Ovary (tissue), 9 donors: Measurements from ENCODE around the gene MIGA2. TPM values are rescaled to one million over a fixed set of nuclear protein-coding genes. Genes with fewer than 3 reads are reported as not detected.

Experiments
- DNase-seq, 5 donors: peaks; one replicate each; pipeline ENCODE4 v3.0.0-alpha.2; 2019 to 2020
- H3K27ac ChIP-seq, 2 donors: fragments of 200-600 bp; one replicate each; pipeline versions ENCODE4 v1.5.1 to v1.8.0; 2019 to 2022
- H3K27me3 ChIP-seq: fragments of 200-600 bp; one replicate; pipeline ENCODE4 v1.8.0; 2022
- H3K36me3 ChIP-seq: fragments of 200-600 bp; sonication (generic); one replicate; pipeline ENCODE4 v1.5.1; 2019
- H3K4me1 ChIP-seq: one replicate; pipeline ENCODE4 v1.8.1; 2013; ENCODE audit warnings: mild to moderate bottlenecking, moderate library complexity; ENCODE audit not compliant: insufficient read depth
- H3K4me3 ChIP-seq: fragments of 200-600 bp; sonication (generic); one replicate; pipeline ENCODE4 v1.5.1; 2017
- H3K9me3 ChIP-seq, 2 donors: fragments of 200-600 bp in 1 of 2; sonication (generic) in 1 of 2; one replicate each; pipeline versions ENCODE4 v1.5.1 to v1.8.1; 2013 to 2019; ENCODE audit warnings: mild to moderate bottlenecking in 1 of 2, moderate library complexity in 1 of 2
- EP300 ChIP-seq: sonication (generic); formaldehyde crosslinking; IDR thresholded peaks from one replicate; pipeline ENCODE4 v1.6.1; 2017; ENCODE audit warnings: antibody characterized with exemption
- POLR2A ChIP-seq: fragments of 450-650 bp; IDR thresholded peaks from one replicate; pipeline ENCODE4 v1.6.1; 2017; ENCODE audit warnings: antibody characterized with exemption, mild to moderate bottlenecking, moderate library complexity
- WGBS, 3 donors: extraction: QIAGEN DNeasy Blood & Tissue Kit in 1 of 3; methylation state at CpG; one replicate each; pipeline versions ENCODE4 v1.1.5 to v1.1.7; 2013 to 2017; 5-methylcytosine and 5-hydroxymethylcytosine counted together
- intact Hi-C, 4 donors: fragments of 100-400 bp; cut with DNase I; formaldehyde crosslinking; loops; one replicate each; pipeline versions ENCODE4 v1.11.0 to v1.15.1; 2022 to 2023
- polyA plus RNA-seq, 2 donors: library from polyadenylated mRNA; stranded (reverse); fragments of 200-250 nt in 1 of 2; fragments of 350-450 nt in 1 of 2; fragmentation: Illumina TruSeq in 1 of 2; extraction: RNeasy Lipid Tissue Mini Kit (QIAGEN cat#74804) in 1 of 2; gene quantifications; one replicate each; pipeline ENCODE4 v1.2.3, GENCODE V29; 2013 to 2014
- total RNA-seq, 7 donors: library from RNA; depleted of rRNA in 2 of 7; stranded (reverse); fragments of >200 nt in 2 of 7; fragmentation: NEBNext Ultra II Directional in 3 of 7; extraction: Animal tissue kit (Norgen Biotek cat#: 25700) in 3 of 7; gene quantifications; one replicate each; pipeline versions ENCODE4 v1.1.0 to v1.2.4, GENCODE V29; 2016 to 2023
- TF ChIP-seq, protein P1 (sequence below), 3 donors: fragments of 450-650 bp in 2 of 3; fragments of 200-600 bp in 1 of 3; IDR thresholded peaks; one replicate each; pipeline versions ENCODE4 v1.5.1 to v1.8.0; 2016 to 2022; ENCODE audit warnings: antibody characterized with exemption in 3 of 3, mild to moderate bottlenecking in 1 of 3
- donor health status: DM: no; HTN: no; CAD: no; lungs with moderate emphysema.
- donor health status: DM: no; HTN: no; CAD: no.
- donor health status: Bipolar disorder and iron deficiency.
- donor health status: DM: yes; HTN: yes; CAD: no.
- donor health status: DM: no; HTN: no; CAD: no.
- donor health status: DM: yes; HTN: yes; CAD: no.

The MIGA2 gene
- total and polyA plus RNA-seq, 9 donors = 2.5 to 36.5 (median 23.1) TPM

DNA sequence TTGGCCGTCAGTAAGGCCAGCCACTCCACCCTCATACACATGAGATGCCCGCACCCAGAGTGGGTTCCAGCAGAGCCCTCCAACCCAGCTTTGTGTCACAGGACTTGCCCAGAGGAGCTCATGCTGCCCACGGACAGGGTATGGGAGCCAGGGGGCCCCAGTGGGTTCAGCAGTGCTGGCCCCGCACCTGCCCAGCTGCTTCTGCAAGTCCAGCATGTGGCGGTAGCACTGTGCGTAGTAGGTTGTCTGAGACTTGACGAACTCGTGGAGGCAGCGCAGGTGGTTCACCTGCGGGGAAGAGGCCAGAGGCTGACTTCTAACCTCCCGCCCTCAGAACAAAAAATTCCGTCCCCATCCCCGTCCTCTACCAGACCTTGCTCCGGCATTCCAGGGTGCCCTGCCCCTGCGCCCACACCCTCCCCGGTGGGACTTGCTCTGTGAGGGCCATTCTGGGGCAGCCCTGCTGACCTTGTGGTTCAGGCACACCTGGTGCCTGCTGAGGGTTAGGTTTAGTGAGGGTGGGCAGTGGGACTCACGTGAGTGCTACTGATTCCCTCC, 26.8 kb upstream of the MIGA2 start:
- H3K9me3 ChIP-seq = no peaks in the 10 kb centered on the region
- peaks cover 10% of the 10 kb centered on the region for H3K4me1 ChIP-seq
- no peak overlapping the region for H3K27ac ChIP-seq
- intact Hi-C loops = no loop called here
- H3K4me3 ChIP-seq = no peak overlapping the region
- H3K27me3 ChIP-seq = no peaks in the 10 kb centered on the region
- TF ChIP-seq, protein P1, sequence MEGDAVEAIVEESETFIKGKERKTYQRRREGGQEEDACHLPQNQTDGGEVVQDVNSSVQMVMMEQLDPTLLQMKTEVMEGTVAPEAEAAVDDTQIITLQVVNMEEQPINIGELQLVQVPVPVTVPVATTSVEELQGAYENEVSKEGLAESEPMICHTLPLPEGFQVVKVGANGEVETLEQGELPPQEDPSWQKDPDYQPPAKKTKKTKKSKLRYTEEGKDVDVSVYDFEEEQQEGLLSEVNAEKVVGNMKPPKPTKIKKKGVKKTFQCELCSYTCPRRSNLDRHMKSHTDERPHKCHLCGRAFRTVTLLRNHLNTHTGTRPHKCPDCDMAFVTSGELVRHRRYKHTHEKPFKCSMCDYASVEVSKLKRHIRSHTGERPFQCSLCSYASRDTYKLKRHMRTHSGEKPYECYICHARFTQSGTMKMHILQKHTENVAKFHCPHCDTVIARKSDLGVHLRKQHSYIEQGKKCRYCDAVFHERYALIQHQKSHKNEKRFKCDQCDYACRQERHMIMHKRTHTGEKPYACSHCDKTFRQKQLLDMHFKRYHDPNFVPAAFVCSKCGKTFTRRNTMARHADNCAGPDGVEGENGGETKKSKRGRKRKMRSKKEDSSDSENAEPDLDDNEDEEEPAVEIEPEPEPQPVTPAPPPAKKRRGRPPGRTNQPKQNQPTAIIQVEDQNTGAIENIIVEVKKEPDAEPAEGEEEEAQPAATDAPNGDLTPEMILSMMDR (IDR thresholded peaks at IDR 0.05) = no peak
- TF ChIP-seq EP300 = no peak
- no peak for TF ChIP-seq POLR2A
- no peaks in the 10 kb centered on the region for H3K36me3 ChIP-seq
- WGBS, 3 donors = 89 to 90% (median 90%) methylated on average over 15 to 17 of the region's 17 CpGs
- no peak for DNase-seq

DNA sequence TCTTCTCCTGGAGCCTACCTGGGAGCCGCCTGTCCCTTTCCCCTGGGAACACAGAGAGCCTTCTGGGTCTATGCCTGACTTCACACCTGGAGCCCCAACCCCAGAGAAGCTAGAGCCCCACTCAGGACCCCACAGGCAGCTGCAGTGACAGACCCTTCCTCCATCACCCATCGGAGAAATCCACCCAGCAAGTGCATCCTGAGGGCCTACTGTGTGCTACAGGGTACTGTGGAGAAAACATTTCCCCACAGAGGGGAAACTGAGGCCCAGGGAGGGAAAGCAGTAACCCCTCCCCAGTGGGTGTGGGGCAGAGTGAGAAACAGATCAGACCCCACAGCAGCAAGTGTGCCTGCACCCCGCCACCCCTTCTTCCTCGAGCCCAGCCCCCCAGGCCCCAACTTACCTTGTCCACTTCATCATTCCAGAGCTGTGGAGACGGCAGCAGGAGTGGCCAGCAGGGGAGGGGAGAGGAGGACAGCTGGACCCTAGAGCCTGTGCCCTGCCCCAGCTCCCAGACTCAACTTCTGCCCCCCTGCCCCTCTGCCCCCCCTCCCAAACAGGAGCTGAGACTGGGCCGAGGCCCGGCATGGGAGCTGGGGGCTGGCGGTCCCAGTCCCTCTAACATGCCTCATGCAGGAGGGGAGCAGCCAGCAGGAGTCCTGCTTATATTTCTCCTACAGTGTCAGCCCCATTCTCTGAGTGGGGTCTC, 26.0 kb upstream of the MIGA2 start:
- intact Hi-C loops = no loop called here
- Histone ChIP-seq H3K36me3 (no peaks in the 10 kb centered on the region), H3K27ac (no peak overlapping the region), H3K4me1 (peaks cover 10% of the 10 kb centered on the region), H3K4me3 (no peak overlapping the region), H3K9me3 (no peaks in the 10 kb centered on the region), H3K27me3 (no peaks in the 10 kb centered on the region)
- DNase-seq = no peak
- WGBS, 3 donors = 87 to 95% (median 87%) methylated on average over 8 of the region's 8 CpGs
- TF ChIP-seq POLR2A (no peak), EP300 (no peak)
- TF ChIP-seq, protein P1 (IDR thresholded peaks at IDR 0.05) = no peak

DNA sequence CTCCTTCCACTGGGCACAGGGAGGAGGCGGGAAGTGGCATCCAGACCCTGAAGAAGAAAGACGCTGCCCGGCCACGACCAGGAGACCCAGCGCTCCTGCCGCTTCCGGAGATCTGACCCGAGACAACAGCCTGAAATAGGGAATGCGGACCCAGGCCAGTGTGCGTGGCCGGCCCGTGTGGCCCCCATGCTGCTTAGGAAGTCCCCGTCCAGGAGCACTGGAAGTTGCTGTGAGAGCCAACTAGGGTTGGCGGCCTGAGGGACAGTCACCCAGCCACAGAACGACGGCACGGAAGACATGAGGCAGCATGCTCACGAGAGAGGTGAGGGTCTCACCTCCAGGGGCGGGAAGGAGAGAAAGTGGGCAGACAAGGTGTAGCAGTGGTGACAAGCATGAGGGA, 25.3 kb upstream of the MIGA2 start:
- intact Hi-C loops = no loop called here
- WGBS, 3 donors = 93 to 94% (median 94%) methylated on average over 19 of the region's 19 CpGs
- Histone ChIP-seq H3K27me3 (no peaks in the 10 kb centered on the region), H3K36me3 (no peaks in the 10 kb centered on the region), H3K4me3 (no peak overlapping the region), H3K27ac (no peak overlapping the region), H3K4me1 (peaks cover 10% of the 10 kb centered on the region), H3K9me3 (no peaks in the 10 kb centered on the region)
- no peak for DNase-seq
- TF ChIP-seq POLR2A (no peak), EP300 (no peak)
- TF ChIP-seq, protein P1 (IDR thresholded peaks at IDR 0.05) = no peak

DNA sequence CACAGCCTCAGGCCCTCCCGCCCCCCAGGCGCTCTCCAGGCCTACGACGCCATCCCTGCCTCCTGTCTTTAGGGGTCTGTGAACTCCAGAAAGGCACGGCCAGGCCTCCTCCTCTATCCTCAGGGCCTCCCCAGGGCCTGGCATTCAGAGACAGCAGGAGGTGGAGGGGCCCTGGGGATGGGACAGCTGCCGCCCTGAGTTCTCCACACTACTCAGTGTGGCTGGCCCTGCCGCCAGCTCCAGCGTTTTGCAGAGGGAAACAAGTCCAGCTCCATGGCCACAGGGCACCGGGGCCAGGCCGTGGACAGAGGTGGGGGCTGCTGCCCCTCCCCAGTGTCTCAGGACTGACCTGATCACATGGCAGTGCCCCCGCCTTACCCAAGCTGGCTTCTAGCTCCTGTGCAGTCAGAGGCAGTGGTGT, 24.7 kb upstream of the MIGA2 start:
- Histone ChIP-seq H3K4me3 (no peak overlapping the region), H3K4me1 (peaks cover 7% of the 10 kb centered on the region), H3K27ac (no peak overlapping the region), H3K27me3 (no peaks in the 10 kb centered on the region), H3K9me3 (no peaks in the 10 kb centered on the region), H3K36me3 (no peaks in the 10 kb centered on the region)
- TF ChIP-seq EP300 (no peak), POLR2A (no peak)
- TF ChIP-seq, protein P1 (IDR thresholded peaks at IDR 0.05) = no peak
- intact Hi-C loops = no loop called here
- no peak for DNase-seq
- WGBS, 3 donors = 84 to 85% (median 84%) methylated on average over 11 of the region's 11 CpGs
